ENCODE data around the gene NINJ1.

The NINJ1 gene

DNA sequence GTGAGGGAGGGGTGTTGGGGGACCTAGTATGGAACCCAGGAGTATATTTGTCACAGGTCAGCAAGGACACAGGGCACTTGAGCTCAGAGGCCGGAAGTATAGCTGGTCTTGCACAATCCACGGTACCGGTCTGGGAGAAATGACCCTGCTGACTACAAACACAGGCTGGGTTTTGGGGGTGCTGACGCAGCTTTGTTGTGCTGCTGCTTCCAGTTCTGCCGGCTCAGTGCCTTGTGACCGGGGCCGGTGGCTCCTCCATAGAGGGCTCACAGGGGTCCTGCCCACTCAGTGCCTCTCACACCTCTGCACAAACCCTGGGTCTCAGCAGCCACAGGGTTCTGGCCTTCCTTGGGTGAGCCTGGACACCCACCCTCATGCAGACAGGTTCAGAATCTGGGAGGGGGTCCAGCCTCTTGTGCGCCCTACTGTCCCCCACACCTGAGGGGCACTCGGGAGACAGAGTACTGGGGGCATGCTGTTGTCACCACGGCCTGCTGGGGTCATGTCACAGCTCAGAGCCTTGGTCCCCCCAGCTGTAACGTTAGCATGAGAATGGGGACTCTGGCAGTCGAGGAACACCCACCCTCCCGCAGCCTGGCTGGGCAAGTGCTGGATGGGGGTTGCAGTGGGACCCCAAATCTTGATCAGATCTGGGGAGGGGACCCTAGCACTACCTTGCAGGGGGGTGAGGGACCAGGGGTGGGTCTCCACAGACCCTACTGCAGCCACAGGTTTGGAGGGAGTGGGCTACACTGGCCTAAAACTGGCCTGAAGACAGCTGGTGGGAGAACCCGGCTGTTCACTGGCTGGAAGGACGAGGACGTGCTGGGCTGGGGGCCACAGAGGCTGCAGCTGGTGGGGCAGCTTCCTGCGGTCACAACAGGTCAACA is 17.7 kb downstream of the NINJ1 start:
- Histone ChIP-seq H3K9ac (no peak overlapping the region), H3K27me3 (ENCODE audit: control insufficient read depth, insufficient read depth, low read length) (no peaks in the 10 kb centered on the region), H3K79me2 (no peaks in the 10 kb centered on the region), H3K36me3 (ENCODE audit: control insufficient read depth, insufficient read depth, low read length) (no peaks in the 10 kb centered on the region), H3K4me1 (peaks cover 23% of the 10 kb centered on the region), H3K27ac (peak overlapping the region; percentile 90), H3K4me2 (ENCODE audit: low read length) (peak overlapping the region; percentile 77), H3K4me3 (ENCODE audit: low read depth, low read length) (no peak overlapping the region), H3K9me3 (ENCODE audit: control insufficient read depth, low read length) (no peaks in the 10 kb centered on the region), H2AFZ (peak overlapping the region; percentile 38)
- TF ChIP-seq, protein P1, sequence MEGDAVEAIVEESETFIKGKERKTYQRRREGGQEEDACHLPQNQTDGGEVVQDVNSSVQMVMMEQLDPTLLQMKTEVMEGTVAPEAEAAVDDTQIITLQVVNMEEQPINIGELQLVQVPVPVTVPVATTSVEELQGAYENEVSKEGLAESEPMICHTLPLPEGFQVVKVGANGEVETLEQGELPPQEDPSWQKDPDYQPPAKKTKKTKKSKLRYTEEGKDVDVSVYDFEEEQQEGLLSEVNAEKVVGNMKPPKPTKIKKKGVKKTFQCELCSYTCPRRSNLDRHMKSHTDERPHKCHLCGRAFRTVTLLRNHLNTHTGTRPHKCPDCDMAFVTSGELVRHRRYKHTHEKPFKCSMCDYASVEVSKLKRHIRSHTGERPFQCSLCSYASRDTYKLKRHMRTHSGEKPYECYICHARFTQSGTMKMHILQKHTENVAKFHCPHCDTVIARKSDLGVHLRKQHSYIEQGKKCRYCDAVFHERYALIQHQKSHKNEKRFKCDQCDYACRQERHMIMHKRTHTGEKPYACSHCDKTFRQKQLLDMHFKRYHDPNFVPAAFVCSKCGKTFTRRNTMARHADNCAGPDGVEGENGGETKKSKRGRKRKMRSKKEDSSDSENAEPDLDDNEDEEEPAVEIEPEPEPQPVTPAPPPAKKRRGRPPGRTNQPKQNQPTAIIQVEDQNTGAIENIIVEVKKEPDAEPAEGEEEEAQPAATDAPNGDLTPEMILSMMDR (IDR thresholded peaks at IDR 0.05): no peak

DNA sequence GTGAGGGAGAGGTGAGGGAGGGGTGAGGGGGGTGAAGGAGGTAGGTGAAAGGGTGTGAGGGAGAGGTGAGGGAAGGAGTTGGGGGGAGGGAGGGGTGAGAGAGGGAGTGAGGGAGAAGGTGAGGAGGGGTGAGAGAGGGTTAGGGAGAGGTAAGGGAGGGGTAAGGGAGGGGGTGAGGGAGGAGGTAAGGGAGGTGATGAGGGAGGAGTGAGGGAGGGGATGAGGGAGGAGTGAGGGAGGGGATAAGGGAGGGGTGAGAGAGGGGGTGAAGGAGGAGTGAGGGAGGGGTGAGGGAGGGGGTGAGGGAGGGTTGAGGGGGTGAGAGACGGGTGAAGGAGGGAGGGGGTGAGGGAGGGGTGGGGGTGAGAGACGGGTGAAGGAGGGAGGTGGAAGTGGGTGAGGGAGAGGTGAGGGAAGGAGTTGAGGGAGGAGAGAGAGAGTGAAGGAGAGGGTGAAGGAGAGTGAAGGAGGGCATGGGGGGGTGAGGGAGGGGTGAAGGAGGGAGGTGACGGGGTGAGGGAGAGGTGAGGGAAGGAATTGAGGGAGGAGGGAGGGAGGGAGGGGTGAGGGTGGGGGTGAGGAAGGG is 18.5 kb downstream of the NINJ1 start:
- Histone ChIP-seq H3K4me2 (ENCODE audit: low read length) (no peak overlapping the region), H3K27me3 (ENCODE audit: control insufficient read depth, insufficient read depth, low read length) (no peaks in the 10 kb centered on the region), H3K27ac (no peak overlapping the region), H3K9me3 (ENCODE audit: control insufficient read depth, low read length) (no peaks in the 10 kb centered on the region), H3K4me3 (ENCODE audit: low read depth, low read length) (no peak overlapping the region), H3K9ac (no peak overlapping the region), H2AFZ (no peak overlapping the region), H3K4me1 (peaks cover 22% of the 10 kb centered on the region), H3K79me2 (no peaks in the 10 kb centered on the region), H3K36me3 (ENCODE audit: control insufficient read depth, insufficient read depth, low read length) (no peaks in the 10 kb centered on the region)
- TF ChIP-seq, protein P1 (IDR thresholded peaks at IDR 0.05): no peak

DNA sequence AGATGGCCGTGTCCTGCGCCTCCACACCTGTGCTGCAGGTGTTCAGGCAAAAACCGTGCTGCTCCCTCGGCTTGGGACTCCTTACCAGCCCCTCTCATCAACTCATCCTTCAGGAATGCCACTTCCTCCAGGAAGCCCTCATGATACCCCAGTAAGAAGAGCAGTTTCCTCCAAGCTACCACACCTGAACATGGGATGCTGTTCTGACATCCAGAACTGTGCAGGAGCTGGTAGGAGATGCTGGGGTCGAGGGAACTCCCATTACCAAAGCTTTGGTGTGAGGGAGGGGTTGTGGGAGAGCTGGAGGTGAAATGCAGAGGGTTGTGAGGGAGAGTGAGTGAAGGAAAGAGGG is 19.1 kb downstream of the NINJ1 start:
- no peak overlapping the region for H3K9ac ChIP-seq
- TF ChIP-seq, protein P1 (IDR thresholded peaks at IDR 0.05): no peak

DNA sequence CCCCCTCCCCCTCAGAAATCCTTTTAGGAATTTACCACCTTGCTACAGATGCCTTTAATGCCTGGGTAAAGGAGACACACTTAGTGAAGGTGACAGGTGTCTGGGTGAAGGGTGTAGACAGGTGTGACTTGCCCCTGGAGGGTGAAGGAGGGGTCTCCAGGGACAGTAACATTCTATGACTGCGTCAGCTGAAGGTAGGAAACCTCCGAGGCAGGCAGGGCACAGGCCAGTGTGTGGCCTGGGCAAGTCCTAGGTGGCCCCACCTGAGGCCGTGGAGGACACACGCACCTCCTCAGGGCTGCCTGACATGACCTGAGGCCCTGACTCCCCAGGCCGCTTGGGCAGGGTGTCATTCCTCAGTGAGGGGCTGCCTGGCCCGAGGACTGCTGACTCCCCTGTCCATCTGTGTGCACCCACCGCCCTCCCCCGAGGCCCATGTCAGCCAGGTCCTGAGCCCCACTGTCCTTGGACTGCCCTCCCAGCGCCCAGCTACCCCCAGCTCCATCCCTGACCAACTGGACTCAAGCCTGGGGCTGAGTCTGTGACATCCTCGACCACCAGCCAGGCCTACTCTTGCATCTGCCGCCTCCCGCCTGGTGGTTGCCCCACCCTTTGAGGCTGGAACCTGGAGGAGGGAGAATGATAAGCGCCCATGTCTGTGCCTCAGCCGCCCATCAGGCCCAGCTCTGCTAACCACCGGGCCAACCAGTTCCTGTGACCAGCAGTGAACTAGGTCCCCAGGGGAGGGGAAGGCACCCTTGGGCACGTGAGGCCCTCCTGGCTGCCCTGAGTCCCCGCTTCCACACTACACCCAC is 19.7 kb downstream of the NINJ1 start:
- TF ChIP-seq, protein P1 (IDR thresholded peaks at IDR 0.05): no peak
- Histone ChIP-seq H3K36me3 (ENCODE audit: control insufficient read depth, insufficient read depth, low read length) (no peaks in the 10 kb centered on the region), H3K4me2 (ENCODE audit: low read length) (no peak overlapping the region), H3K4me1 (peaks cover 13% of the 10 kb centered on the region), H3K27me3 (ENCODE audit: control insufficient read depth, insufficient read depth, low read length) (no peaks in the 10 kb centered on the region), H3K9me3 (ENCODE audit: control insufficient read depth, low read length) (no peaks in the 10 kb centered on the region), H3K27ac (peak overlapping the region; percentile 39), H3K79me2 (no peaks in the 10 kb centered on the region), H2AFZ (no peak overlapping the region), H3K9ac (no peak overlapping the region), H3K4me3 (ENCODE audit: low read depth, low read length) (no peak overlapping the region)

More for the DNA sequence above, 19.1 kb downstream of the NINJ1 start:
- Histone ChIP-seq H3K4me2 (ENCODE audit: low read length) (no peak overlapping the region), H3K27ac (peak overlapping the region; percentile 39), H3K9me3 (ENCODE audit: control insufficient read depth, low read length) (no peaks in the 10 kb centered on the region), H3K4me1 (peaks cover 17% of the 10 kb centered on the region), H3K79me2 (no peaks in the 10 kb centered on the region), H3K4me3 (ENCODE audit: low read depth, low read length) (no peak overlapping the region), H3K27me3 (ENCODE audit: control insufficient read depth, insufficient read depth, low read length) (no peaks in the 10 kb centered on the region), H3K36me3 (ENCODE audit: control insufficient read depth, insufficient read depth, low read length) (no peaks in the 10 kb centered on the region), H2AFZ (no peak overlapping the region)
